HG02943 (cell line): Measurements from ENCODE around the gene GUCY1A1.

ENCODE experiments used
- ATAC-seq: cut with Tn5 transposase; IDR thresholded peaks from one replicate; pipeline ENCODE4 v1.9.1; 2021; ENCODE audit warnings: mild to moderate bottlenecking, low read depth, moderate library complexity; ENCODE audit not compliant: unreplicated experiment

The GUCY1A1 gene

GRCh38 chr4:155658681-155659064, 8.0 kb upstream of the GUCY1A1 start:
- no peak for ATAC-seq

- no peak for ATAC-seq
Measured at GRCh38 chr4:155659176-155659575, 7.5 kb upstream of the GUCY1A1 start.

GRCh38 chr4:155660436-155660835, 6.2 kb upstream of the GUCY1A1 start:
- ATAC-seq, result no peak

- no peak for ATAC-seq
Measured at GRCh38 chr4:155665054-155665453, 1.6 kb upstream of the GUCY1A1 start.

- peak; percentile 63 for ATAC-seq
Measured at GRCh38 chr4:155667222-155667567, 547 bp downstream of the GUCY1A1 start.

- peak; percentile 52 for ATAC-seq
Measured at GRCh38 chr4:155667568-155668511, 1.2 kb downstream of the GUCY1A1 start.

GRCh38 chr4:155668707-155669220, 2.1 kb downstream of the GUCY1A1 start:
- no peak for ATAC-seq

GRCh38 chr4:155672342-155672741, 5.7 kb downstream of the GUCY1A1 start:
- no peak for ATAC-seq

GRCh38 chr4:155673453-155673979, 6.9 kb downstream of the GUCY1A1 start:
- ATAC-seq, result no peak

- no peak for ATAC-seq
Measured at GRCh38 chr4:155674669-155675071, 8.0 kb downstream of the GUCY1A1 start.

GRCh38 chr4:155675709-155676429, 9.2 kb downstream of the GUCY1A1 start:
- ATAC-seq, result peak; percentile 80

GRCh38 chr4:155676430-155676825, 9.8 kb downstream of the GUCY1A1 start:
- no peak for ATAC-seq

- ATAC-seq, result no peak
Measured at GRCh38 chr4:155678011-155678410, 11.4 kb downstream of the GUCY1A1 start.

GRCh38 chr4:155679343-155679742, 12.7 kb downstream of the GUCY1A1 start:
- no peak for ATAC-seq

GRCh38 chr4:155681886-155682285, 15.2 kb downstream of the GUCY1A1 start:
- no peak for ATAC-seq

GRCh38 chr4:155684423-155684822, 17.8 kb downstream of the GUCY1A1 start:
- no peak for ATAC-seq

- no peak for ATAC-seq
Measured at GRCh38 chr4:155684892-155685541, 18.4 kb downstream of the GUCY1A1 start.

GRCh38 chr4:155687380-155687982, 20.8 kb downstream of the GUCY1A1 start:
- ATAC-seq, result no peak

- ATAC-seq, result no peak
Measured at GRCh38 chr4:155688211-155688610, 21.6 kb downstream of the GUCY1A1 start.

- no peak for ATAC-seq
Measured at GRCh38 chr4:155688860-155689259, 22.2 kb downstream of the GUCY1A1 start.
